Mammary epithelial cell (primary cell): Measurements from ENCODE around the gene ACADS.
"Not testable (repeated sequence)": the region's sequence is repeated elsewhere in the genome, so short reads cannot be mapped to it uniquely, and the experiment has no call there.

Source experiments
- CTCF ChIP-seq, 2 donors: IDR thresholded peaks in 1 of 2; conservative IDR thresholded peaks in 1 of 2; 2 replicates each; pipeline ENCODE4 v1.5.1; 2011 to 2012; ENCODE audit warnings: inconsistent platforms in 2 of 2, low read length in 2 of 2, mild to moderate bottlenecking in 2 of 2, control low read depth in 1 of 2, low read depth in 1 of 2; ENCODE audit not compliant: insufficient read depth in 1 of 2; ENCODE audit errors: extremely low read depth in 1 of 2
- EZH2 ChIP-seq: IDR thresholded peaks from 2 replicates; pipeline ENCODE4 v1.6.1; 2012; ENCODE audit warnings: low read length, inconsistent platforms, borderline replicate concordance

DNA sequence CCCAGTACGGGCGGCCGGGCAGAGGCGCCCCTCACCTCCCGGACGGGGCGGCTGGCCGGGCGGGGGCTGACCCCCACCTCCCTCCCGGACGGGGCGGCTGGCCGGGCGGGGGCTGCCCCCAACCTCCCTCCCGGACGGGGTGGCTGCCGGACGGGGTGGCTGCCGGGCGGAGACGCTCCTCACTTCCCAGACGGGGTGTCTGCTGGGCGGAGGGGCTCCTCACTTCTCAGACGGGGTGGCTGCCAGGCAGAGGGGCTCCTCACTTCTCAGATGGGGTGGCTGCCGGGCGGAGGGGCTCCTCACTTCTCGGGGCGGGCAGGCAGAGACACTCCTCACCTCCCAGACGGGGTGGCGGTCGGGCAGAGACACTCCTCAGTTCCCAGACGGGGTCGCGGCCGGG is 6.6 kb downstream of the ACADS start:
- not testable (repeated sequence) for TF ChIP-seq CTCF (conservative IDR thresholded peaks at IDR 0.05 in 1 of 2, IDR thresholded peaks at IDR 0.05 in 1 of 2; ENCODE audit: extremely low read depth in 1 of 2, insufficient read depth in 1 of 2, low read depth in 1 of 2, low read length in 2 of 2); EZH2
